Fibroblast of skin of left quadriceps (primary cell): ENCODE results near the gene SIGMAR1.

ENCODE experiments used
- DNase-seq, 2 experiments: peaks; one replicate each; pipeline ENCODE4 v3.0.0-alpha.2; 2013; ENCODE audit warnings: low read depth in 2 of 2

The SIGMAR1 gene

GRCh38 chr9:34630402-34631154, 7.0 kb downstream of the SIGMAR1 start:
- no peak for DNase-seq

DNA sequence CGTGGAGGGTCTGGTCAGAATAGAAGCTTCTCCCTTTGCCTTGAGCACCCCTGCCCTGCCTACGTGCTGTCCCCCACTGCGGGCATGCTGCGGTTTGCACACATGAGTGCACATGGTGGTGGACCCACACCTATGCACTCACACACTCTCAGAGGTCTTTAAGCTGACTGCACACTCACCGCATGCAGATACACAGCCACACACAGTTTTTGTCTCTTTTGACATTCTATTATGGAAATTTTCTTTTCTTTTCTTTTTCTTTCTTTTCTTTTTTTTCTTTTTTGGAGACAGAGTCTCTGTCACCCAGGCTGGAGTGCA, 8.1 kb downstream of the SIGMAR1 start:
- DNase-seq = no peak

DNA sequence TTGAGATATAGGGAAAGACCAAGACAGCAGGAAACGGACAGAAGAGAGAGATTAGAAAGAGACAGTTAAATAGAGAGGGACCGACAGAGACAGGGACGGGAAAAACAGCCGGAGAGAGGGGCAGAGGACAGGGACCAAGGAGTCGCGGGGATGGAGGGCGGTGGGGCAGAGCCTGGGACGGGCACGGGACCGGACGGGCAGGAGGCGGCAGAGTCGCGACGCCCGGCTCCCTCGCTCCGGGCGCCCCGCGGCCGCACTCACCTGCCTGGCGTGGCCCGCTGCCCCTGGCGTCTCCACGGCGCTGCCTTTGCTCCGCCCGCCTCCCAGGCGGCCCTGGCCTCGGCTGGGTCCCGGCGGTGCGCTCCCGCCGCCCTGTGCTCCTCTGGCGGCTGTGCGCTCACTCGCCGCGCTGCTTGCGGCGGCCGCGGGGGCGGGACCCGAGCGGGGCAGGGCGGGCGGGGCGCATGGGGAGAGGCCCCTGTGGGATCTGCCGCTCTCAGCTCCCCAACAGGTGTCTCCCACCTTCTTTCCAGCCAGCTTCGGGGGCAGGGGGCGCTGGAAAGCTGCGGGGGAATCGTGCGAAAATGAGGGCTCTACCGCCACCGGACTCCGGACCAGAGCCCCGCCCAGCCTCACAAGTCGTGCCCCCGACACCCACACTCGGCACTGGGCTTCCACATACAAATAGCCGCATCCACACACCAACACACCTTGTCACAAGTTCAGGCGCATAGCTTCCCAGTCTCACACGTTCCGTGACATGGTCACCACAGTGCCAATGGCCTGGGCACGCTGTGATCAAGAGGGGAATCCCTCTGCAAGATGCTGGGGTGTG, 8.7 kb downstream of the SIGMAR1 start, which contains the start of gene ARID3C:
Gene ARID3C, minus strand, starts transcription at position 411 of the 835 bp plus-strand sequence. CDS start 1,052 bp downstream, outside the sequence.
- no peak for DNase-seq

- no peak for DNase-seq
Observed at GRCh38 chr9:34627716-34628655, 9.6 kb downstream of the SIGMAR1 start.

DNA sequence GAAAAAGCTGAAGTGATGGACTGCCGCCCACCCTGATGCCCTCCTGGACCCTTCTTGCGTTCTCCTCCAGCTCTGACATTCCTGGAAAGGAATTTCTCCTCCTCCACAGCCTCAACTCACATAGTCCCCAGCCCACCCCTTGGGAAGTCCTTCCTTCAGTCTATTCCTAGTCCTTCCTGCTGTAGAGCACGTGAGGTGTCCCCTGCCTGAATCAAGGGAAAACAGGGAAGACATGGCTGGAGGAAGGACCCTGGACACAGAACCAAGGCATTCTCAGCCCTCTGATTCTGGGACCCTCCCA, 12.5 kb downstream of the SIGMAR1 start:
- no peak for DNase-seq

- DNase-seq = no peak
Observed at GRCh38 chr9:34624475-34625185, 13.0 kb downstream of the SIGMAR1 start.

GRCh38 chr9:34623374-34624235, 14.0 kb downstream of the SIGMAR1 start:
- DNase-seq = no peak

GRCh38 chr9:34620061-34620994, 17.3 kb downstream of the SIGMAR1 start, which contains the start of gene DCTN3:
Gene DCTN3, minus strand, starts transcription at chr9:34620495. Its CDS starts 31 bp downstream, at chr9:34620464.
- peak; percentile 83 to 84 for DNase-seq

DNA sequence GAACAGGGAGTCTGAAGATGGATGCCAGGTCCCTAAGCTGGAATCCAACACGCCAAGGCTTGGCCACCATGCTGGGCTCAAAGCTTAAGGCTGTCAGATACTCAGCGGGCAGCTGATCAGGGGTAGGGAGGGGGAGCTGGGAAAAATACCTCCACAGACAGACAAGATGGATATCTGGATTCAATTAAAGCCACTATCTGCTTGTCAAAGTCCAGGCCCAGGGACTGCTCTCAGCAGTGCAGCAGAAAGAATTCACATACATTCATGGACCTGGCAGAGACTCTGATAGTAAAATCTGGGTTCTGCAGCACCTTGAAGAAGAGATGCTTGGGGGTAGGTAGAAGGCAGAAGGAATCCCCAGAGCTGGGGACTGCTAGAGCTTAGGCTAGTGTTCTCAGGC, 22.5 kb downstream of the SIGMAR1 start:
- DNase-seq = no peak

- peak; percentile 29 to 37 for DNase-seq
Observed at GRCh38 chr9:34612788-34613390, 24.7 kb downstream of the SIGMAR1 start.

DNA sequence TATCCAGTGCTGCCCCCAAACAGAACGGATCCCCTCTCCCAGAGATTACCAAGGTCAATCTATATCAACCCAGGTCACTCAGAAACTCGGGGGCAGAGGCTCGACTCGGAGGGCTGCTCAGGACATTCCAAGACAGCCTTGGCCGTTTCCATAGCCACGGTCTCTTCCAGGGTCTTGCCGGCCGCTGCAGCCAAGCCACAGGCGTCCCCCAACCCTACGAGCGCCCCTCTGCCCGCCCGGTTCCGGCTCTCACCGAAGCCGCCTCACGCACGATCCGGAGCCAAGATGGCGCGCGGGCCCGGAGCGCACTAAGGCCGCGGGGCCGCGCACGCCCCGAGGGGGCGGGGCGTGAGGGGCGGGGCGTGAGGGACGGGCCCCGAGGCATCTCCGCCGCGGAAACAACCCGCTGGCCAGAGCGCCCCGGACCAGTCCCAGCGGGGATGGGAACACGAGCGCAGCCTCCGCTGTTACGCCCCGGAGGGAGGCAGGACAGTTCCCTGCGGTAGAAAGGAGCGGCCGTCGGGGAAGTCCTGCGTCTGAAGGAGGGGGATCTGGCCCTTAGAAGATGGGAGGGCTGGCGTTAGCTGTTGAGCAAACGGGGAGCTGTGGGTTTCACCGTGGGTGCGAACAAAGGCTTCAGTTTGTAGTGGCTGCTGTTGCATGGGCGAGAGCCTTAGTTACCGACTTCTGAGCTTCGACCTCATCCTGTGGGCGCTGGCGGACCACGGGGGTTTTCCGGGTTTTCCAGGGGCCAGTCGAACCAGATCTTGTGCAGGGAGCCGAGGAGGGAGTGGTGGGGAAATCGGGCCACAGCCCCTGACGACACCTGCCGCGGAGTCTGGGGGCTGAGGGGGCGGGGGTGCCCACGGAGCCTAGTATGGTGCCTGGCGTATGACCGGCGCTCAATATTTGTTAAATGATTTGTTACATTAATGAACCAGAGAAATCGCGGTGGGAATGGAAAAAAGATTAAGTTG, 25.5 kb downstream of the SIGMAR1 start, which contains the start of gene RPP25L:
Gene RPP25L, minus strand, starts transcription at position 287 of the 977 bp plus-strand sequence. CDS start 801 bp downstream, outside the sequence.
- peak; percentile 57 to 67 for DNase-seq

- no peak for DNase-seq
Observed at GRCh38 chr9:34611251-34611810, 26.3 kb downstream of the SIGMAR1 start.

DNA sequence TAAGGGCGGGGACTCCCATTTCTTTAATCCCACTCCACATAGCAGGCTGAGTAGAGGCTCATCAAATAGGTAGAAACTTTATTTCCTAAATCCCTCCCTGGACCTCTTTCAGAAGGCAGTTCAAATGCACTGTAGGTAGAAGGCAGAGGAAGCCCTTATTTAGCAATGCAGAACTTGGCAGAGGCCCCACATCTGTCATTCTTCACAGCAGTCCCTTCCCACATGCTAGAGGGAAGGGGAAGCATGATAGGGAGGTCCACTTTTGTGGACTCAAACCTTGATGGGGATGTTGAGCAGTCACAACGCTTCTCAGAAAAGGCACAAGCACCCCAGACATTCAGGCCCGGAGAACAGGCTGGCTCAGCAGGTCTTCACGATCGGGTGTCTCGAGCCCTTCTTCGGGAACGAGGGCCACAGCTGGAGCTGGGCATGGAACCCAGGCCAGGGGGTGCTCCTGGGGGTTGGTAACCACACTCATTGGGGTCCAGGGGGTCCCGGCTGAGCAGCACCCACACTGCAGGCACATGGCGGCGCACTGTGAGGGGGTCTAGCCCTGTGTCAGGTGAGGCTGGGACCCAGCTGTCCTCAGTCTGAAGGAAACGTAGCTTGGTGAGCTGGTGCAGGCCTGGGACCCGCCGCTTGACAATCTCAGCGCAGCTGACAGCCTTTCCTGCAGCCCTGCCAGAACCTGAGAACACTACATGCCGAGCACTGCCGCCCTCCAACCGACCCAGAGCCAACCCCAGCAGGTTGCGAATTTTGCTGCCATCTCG, 27.0 kb downstream of the SIGMAR1 start:
- DNase-seq = no peak

GRCh38 chr9:34607331-34607730, 30.3 kb downstream of the SIGMAR1 start:
- no peak for DNase-seq

DNA sequence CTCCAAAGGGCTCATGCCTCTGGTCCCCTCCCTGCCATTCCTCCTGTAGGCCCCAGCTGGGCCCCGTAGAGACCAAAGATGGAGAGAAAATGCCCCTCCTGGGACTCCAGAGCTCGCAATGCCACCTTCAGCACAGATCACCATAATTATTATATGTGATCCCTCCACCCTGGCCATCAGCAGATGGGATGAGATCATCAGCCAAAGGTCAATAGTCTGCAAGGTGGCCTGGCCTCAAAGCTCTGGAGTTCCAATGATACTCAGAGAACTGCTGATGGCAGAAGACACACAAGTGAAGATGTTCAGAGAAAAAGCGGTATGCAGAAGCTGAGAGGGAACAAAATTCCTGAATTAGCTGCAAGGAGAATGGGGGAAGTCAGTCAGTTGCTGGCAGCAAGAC, 30.7 kb downstream of the SIGMAR1 start:
- DNase-seq = no peak

- DNase-seq = no peak
Observed at GRCh38 chr9:34606190-34606589, 31.4 kb downstream of the SIGMAR1 start.
